CD4-positive, alpha-beta T cell treated with Interleukin-15 for 4 hours (primary cell): ENCODE results near the gene NKAIN2.
"Not testable (repeated sequence)": the region's sequence is repeated elsewhere in the genome, so short reads cannot be mapped to it uniquely, and the experiment has no call there.

Experiments
- DNase-seq: peaks from one replicate; pipeline ENCODE4 v3.0.0-alpha.2; 2020; ENCODE audit warnings: low spot score

NKAIN2 gene

DNA sequence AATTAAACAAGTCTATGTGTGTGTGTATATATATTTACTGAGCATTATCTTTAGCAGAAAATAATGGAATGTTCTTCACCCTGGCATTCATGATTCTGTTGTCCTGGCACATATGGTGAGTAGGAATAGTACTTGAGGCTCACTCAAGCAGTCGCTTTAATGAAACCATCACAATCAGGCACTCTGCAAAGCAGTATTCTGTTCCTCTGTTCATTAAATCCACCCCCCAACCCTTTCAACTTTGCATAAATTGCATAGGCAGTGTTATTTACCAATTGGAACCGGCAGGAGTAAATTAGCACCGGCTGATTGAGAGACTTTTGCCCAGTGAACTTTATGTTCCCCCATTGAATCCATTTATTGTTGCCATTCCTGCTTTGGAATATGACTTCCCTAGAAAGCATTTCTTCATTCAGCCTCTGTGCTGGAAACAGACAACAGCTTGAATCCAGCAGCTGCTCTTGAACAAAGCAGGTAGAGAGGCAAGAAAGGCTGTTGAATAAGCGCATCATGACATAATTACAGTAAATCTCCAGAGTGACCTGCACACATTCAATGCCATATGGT is 890.6 kb downstream of the NKAIN2 start:
- DNase-seq = no peak

GRCh38 chr6:124699038-124699437 is 895.4 kb downstream of the NKAIN2 start:
- no peak for DNase-seq

- DNase-seq = no peak
These were observed 899.9 kb downstream of the NKAIN2 start for GRCh38 chr6:124703541-124703940.

- DNase-seq = not testable (repeated sequence)
These were observed 908.9 kb downstream of the NKAIN2 start for GRCh38 chr6:124712532-124712931.

DNA sequence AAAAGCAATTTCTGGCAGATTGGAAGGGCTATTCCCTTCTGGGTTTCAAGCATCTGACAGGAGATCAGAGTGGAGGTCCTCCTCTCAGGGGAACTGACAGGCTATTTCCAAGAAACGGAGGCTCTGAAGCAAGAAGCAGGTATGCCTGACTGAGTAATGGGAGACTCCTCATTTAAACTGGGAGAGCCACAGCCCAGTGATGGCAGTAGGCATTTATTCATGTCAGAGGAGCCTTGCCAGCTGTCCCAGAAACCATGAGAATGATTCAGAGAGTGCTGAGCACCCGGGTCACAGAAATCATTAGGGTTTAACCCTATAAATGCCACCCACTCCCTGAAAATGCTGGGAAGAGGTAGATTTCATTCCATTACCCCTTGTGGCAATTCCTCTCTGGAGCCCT is 911.1 kb downstream of the NKAIN2 start:
- no peak for DNase-seq

DNA sequence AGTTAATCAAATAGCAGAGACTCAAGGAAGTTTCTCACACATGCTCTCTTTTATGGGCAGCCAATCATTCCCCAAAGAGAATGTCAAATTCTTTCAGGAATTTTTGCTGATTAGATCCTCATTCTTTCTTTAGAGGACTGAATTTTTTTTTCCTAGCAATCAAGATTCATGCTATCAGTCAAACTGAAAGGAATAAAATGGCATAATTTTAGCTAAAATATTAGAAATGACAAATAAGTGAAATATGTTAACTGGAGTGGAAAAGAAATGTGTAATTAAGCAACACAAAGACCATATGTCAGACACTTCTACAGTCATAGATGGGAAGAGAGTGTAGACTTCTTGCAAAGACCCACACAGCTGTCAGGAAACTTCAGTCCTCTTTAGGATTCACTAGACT is 916.2 kb downstream of the NKAIN2 start:
- no peak for DNase-seq

- DNase-seq = no peak
These were observed 917.7 kb downstream of the NKAIN2 start for GRCh38 chr6:124721331-124721730.

DNA sequence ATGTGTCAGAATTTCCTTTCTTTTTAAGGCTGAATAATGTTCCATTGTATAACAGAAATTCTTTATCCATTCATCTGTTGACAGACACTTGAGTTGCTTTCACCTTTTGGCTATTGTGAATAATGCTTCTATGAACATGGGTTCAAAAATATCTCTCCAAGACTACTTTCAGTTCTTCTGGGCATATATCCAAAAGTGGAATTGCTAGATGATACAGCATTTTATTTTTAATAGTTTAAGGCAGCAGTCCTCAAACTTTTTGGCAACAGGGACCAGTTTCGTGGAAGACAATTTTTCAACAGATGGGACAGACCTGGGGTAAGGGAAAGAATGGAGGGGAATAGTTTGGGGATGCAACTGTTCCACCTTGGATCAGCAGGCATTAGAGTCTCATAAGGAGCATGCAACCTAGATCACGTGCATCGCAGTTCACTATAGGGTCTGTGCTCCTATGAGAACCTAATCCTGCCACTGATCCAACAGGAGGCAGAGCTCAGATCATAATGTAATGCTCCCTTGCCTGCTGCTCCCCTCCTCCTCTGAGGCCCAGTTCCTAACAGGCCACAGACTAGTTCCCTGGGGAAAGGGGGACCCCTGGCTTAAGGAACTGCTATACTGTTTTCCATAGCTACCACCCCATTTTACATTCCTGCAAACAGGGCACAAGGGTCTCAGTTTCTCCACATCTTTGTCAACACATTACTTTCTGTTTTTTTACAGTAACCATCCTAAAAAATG is 918.6 kb downstream of the NKAIN2 start:
- no peak for DNase-seq

DNA sequence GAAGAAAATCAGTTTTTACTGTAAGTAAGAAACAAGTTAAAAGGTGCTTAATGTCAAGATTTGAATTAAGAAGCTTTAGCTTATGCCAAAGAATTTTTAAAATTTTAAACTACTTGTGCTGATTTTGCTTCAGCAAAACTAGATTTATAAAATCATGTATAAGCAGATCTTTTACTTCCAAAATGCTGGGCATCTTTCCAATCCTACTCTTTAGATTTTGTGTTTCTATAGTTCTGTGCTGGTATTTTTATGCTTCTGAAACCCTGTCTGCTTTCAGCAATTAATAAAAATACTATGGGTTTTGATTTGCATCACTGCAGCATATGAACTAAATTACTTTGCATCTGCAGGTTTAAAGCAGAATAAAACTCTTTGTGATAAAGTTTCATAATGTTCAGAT is 920.0 kb downstream of the NKAIN2 start:
- no peak for DNase-seq

GRCh38 chr6:124737804-124738203 is 934.1 kb downstream of the NKAIN2 start:
- not testable (repeated sequence) for DNase-seq

GRCh38 chr6:124738482-124738881 is 934.8 kb downstream of the NKAIN2 start:
- no peak for DNase-seq

DNA sequence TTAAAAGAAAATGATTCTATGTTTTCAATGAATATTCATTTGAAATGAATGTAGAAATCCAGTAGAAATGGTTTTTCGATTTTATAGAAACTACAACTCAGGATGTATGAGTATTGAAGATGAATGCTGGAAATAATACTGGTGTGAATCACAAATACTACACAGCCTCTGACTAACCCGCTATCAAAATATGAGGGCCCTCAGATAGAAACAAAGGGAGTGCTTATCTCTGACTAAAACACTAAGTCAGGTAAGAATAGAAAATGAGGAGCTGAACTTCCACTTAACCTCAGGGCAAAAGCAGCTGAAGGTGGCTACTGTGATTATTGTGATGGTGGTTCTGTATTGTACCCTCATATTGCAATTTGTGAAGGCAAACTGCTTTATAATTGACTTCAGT is 937.7 kb downstream of the NKAIN2 start:
- DNase-seq = no peak

- DNase-seq = no peak
These were observed 939.3 kb downstream of the NKAIN2 start for GRCh38 chr6:124742971-124743370.

DNA sequence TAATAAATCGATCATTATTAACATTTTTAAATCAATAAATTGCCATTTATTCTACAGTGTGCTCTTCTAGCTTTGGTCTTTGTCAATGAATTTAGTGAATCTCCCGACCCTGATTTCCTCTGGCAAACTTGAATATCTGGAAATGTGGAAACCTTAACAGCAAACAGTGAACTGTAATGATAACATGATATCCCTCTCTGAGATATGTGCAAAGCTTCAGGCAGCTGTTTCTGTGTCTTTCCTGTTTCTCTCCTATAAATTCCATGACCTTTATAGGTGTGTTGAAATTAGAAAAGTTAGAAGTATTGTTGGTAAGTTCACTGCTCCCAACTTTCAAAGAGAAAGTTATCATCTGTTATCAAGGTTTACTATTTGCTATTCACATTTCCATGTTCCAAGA is 939.8 kb downstream of the NKAIN2 start:
- DNase-seq = no peak

DNA sequence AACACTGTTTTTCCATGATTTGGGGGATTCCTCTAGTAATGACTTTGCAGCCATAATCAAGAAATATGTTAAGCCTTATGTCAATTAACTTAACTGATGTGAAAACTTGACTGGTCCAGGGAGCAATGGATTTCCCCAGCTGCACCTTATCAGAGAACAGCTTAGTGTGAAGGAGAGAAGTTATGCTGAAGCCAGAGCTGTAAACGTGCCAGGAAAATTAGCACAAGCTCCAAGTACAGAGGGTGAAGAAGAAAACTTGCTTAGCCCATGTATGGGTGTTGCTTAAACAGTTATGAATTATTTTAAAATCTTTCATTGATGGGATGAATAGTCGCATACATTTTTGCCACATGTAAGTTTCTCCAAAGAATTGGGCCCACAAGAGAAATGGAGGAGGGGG is 943.7 kb downstream of the NKAIN2 start:
- DNase-seq = no peak

DNA sequence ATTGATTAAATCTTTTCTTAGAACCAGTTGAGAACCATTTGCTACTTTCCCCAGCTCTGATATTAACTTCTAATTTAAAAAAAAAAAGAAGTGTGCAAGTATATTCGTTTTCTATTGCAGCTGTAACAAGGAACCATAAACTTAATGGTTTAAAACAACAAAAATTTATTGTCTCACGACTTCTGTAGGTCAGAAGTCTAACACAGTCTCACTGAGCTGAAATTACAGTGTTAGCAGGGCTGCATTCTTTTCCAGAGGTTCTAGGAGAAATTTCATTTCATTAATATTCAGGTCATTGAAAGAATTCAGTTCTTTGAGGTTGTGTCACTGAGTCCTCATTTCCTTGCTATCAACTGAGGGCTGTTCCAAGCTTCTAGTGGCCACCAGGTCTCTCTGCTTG is 945.1 kb downstream of the NKAIN2 start:
- no peak for DNase-seq

DNA sequence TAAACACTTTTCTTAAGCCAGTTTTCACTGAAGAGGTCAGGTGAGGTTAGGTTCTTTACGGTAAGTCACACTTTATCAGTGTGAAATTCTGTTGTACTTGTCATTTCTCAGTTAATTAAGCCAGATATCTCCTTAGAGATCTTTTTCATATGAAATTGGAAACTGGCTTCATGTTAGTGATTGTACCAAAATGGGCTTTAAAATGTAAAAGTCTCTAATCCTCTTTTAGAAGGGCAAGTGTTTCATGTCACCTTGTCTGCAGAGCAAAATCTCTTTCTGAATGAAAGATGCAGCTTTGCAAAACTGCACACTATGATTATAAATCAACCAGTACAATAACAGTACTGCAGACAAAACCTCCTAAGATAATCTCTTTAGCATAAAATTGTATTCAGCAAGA is 949.3 kb downstream of the NKAIN2 start:
- DNase-seq = no peak

GRCh38 chr6:124753562-124754105 is 950.0 kb downstream of the NKAIN2 start:
- no peak for DNase-seq

- no peak for DNase-seq
These were observed 951.7 kb downstream of the NKAIN2 start for GRCh38 chr6:124755321-124755720.

- DNase-seq = no peak
These were observed 953.9 kb downstream of the NKAIN2 start for GRCh38 chr6:124757560-124757959.

DNA sequence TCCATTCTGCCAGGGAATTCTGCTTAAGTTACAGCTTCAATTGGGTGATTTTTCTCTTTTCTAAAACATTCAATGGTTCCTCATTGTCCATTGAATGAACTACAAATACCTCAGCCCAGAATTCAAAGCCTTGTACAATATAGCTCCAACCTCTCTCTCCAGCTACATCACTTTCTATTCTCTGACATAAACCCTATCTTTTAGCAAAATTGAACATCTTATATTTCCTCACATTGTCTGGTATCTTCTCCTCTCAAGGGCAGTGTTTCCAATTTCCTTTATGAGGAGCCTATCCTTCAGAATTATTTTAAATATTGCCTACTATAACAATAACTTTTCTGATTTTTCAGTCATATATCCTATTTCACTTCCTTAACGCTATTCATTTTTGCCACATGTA is 955.0 kb downstream of the NKAIN2 start:
- DNase-seq = no peak

GRCh38 chr6:124765280-124765679 is 961.6 kb downstream of the NKAIN2 start:
- no peak for DNase-seq

- DNase-seq = no peak
These were observed 964.6 kb downstream of the NKAIN2 start for GRCh38 chr6:124768224-124768623.
